ENCODE measurements around the gene SNX1.
"Not testable (repeated sequence)": the region's sequence is repeated elsewhere in the genome, so short reads cannot be mapped to it uniquely, and the experiment has no call there.

The SNX1 gene

GRCh38 chr15:64072812-64073211, 23.0 kb upstream of the SNX1 start:
- H3K9me3 ChIP-seq (ENCODE audit: control insufficient read depth, low read length) = no peaks in the 10 kb centered on the region
- H3K4me1 ChIP-seq = peaks cover 2% of the 10 kb centered on the region
- no peak for TF ChIP-seq CTCF (IDR thresholded peaks at IDR 0.05)
- no peak overlapping the region for H2AFZ ChIP-seq
- H3K4me3 ChIP-seq (ENCODE audit: low read depth, low read length) = no peak overlapping the region
- no peaks in the 10 kb centered on the region for H3K27me3 ChIP-seq (ENCODE audit: control insufficient read depth, insufficient read depth, low read length)
- H3K79me2 ChIP-seq = no peaks in the 10 kb centered on the region
- H3K9ac ChIP-seq = no peak overlapping the region
- H3K4me2 ChIP-seq (ENCODE audit: low read length) = no peak overlapping the region
- no peak overlapping the region for H3K27ac ChIP-seq
- no peaks in the 10 kb centered on the region for H3K36me3 ChIP-seq (ENCODE audit: control insufficient read depth, insufficient read depth, low read length)

- not testable (repeated sequence) for H2AFZ ChIP-seq; H3K4me3 ChIP-seq (ENCODE audit: low read depth, low read length); H3K27me3 ChIP-seq (ENCODE audit: control insufficient read depth, insufficient read depth, low read length); H3K9me3 ChIP-seq (ENCODE audit: control insufficient read depth, low read length); H3K79me2 ChIP-seq; H3K27ac ChIP-seq; H3K4me1 ChIP-seq; H3K36me3 ChIP-seq (ENCODE audit: control insufficient read depth, insufficient read depth, low read length); H3K9ac ChIP-seq; H3K4me2 ChIP-seq (ENCODE audit: low read length)
Observed at GRCh38 chr15:64073496-64073895, 22.3 kb upstream of the SNX1 start.

- no peak overlapping the region for H3K9ac ChIP-seq
- H3K4me3 ChIP-seq (ENCODE audit: low read depth, low read length) = no peak overlapping the region
- no peak overlapping the region for H2AFZ ChIP-seq
- no peaks in the 10 kb centered on the region for H3K27me3 ChIP-seq (ENCODE audit: control insufficient read depth, insufficient read depth, low read length)
- H3K27ac ChIP-seq = no peak overlapping the region
- no peaks in the 10 kb centered on the region for H3K36me3 ChIP-seq (ENCODE audit: control insufficient read depth, insufficient read depth, low read length)
- peaks cover 2% of the 10 kb centered on the region for H3K79me2 ChIP-seq
- H3K4me1 ChIP-seq = no peaks in the 10 kb centered on the region
- no peak for TF ChIP-seq CTCF (IDR thresholded peaks at IDR 0.05)
- no peaks in the 10 kb centered on the region for H3K9me3 ChIP-seq (ENCODE audit: control insufficient read depth, low read length)
- no peak overlapping the region for H3K4me2 ChIP-seq (ENCODE audit: low read length)
Observed at GRCh38 chr15:64082757-64083156, 13.0 kb upstream of the SNX1 start.

GRCh38 chr15:64089543-64090280, 6.1 kb upstream of the SNX1 start:
- Histone ChIP-seq H3K27ac (no peak overlapping the region), H3K27me3 (ENCODE audit: control insufficient read depth, insufficient read depth, low read length) (no peaks in the 10 kb centered on the region), H3K4me2 (ENCODE audit: low read length) (no peak overlapping the region), H3K4me1 (peaks cover 3% of the 10 kb centered on the region), H3K9me3 (ENCODE audit: control insufficient read depth, low read length) (no peaks in the 10 kb centered on the region), H3K4me3 (ENCODE audit: low read depth, low read length) (no peak overlapping the region), H3K36me3 (ENCODE audit: control insufficient read depth, insufficient read depth, low read length) (no peaks in the 10 kb centered on the region), H2AFZ (no peak overlapping the region), H3K79me2 (peaks cover 4% of the 10 kb centered on the region), H3K9ac (no peak overlapping the region)
- TF ChIP-seq CTCF (IDR thresholded peaks at IDR 0.05) = no peak

GRCh38 chr15:64090527-64090926, 5.3 kb upstream of the SNX1 start:
- no peak overlapping the region for H3K27ac ChIP-seq

More at GRCh38 chr15:64090527-64090926, 5.3 kb upstream of the SNX1 start:
- Histone ChIP-seq H3K79me2 (peaks cover 4% of the 10 kb centered on the region), H3K9me3 (ENCODE audit: control insufficient read depth, low read length) (no peaks in the 10 kb centered on the region), H3K4me3 (ENCODE audit: low read depth, low read length) (no peak overlapping the region), H3K36me3 (ENCODE audit: control insufficient read depth, insufficient read depth, low read length) (no peaks in the 10 kb centered on the region), H3K9ac (no peak overlapping the region), H3K4me2 (ENCODE audit: low read length) (no peak overlapping the region), H3K27me3 (ENCODE audit: control insufficient read depth, insufficient read depth, low read length) (no peaks in the 10 kb centered on the region), H2AFZ (no peak overlapping the region), H3K4me1 (peaks cover 6% of the 10 kb centered on the region)
- TF ChIP-seq CTCF (IDR thresholded peaks at IDR 0.05) = no peak
